Mammary epithelial cell (primary cell): ENCODE data around the gene TSPAN3.

Experiments used
- EZH2 ChIP-seq: IDR thresholded peaks from 2 replicates; pipeline ENCODE4 v1.6.1; 2012; ENCODE audit warnings: low read length, inconsistent platforms, borderline replicate concordance
- TF ChIP-seq, protein P1 (sequence below), 2 donors: IDR thresholded peaks in 1 of 2; conservative IDR thresholded peaks in 1 of 2; 2 replicates each; pipeline ENCODE4 v1.5.1; 2011 to 2012; ENCODE audit warnings: inconsistent platforms in 2 of 2, low read length in 2 of 2, mild to moderate bottlenecking in 2 of 2, control low read depth in 1 of 2, low read depth in 1 of 2; ENCODE audit not compliant: insufficient read depth in 1 of 2; ENCODE audit errors: extremely low read depth in 1 of 2

DNA sequence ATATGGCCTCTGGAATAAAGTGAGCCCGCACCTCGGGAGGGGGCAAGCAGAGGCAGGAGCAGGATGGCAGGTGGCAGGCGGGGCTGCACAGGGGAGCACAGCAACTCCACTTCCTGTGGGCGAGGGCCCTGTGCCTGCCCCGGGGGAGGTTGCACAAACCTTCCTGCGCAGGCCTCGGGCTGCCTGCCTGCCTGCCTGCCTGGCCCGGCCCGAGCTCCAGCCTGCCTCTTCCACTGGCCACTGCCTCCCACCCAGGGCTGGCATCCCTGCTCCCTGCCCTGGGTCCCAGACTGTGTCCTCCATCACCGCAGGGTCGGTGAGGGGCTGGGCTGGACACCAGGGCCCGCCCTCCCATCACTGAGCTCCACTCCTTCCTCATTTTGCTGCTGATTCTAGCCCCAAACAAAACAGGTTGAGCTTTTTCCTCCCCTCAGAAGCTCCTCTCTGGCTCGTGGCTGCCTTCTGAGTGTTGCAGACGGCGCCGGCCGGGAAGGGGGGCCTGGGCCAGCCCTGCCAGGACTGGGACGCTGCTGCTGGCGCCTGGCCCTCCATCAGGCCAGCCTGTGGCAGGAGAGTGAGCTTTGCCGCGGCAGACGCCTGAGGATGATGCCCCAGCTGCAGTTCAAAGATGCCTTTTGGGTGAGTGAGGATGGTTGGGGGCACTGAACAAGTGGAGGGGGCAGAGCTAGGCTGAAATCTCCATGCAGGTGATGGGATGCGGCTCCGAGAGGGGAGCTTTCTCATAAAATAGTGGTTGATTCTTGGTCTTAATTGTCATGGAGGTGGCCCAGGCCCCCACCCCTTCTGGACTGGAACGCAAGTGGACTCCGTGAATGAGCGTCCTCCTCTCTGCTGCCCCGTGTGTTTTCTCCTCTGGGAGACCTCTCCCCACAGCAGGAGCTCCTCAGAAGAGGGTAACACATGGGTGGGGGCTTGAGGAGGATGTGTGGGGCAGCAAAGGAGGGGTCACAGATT lies 75.7 kb downstream of the TSPAN3 start, which contains the start of gene PSTPIP1:
- TF ChIP-seq, protein P1, sequence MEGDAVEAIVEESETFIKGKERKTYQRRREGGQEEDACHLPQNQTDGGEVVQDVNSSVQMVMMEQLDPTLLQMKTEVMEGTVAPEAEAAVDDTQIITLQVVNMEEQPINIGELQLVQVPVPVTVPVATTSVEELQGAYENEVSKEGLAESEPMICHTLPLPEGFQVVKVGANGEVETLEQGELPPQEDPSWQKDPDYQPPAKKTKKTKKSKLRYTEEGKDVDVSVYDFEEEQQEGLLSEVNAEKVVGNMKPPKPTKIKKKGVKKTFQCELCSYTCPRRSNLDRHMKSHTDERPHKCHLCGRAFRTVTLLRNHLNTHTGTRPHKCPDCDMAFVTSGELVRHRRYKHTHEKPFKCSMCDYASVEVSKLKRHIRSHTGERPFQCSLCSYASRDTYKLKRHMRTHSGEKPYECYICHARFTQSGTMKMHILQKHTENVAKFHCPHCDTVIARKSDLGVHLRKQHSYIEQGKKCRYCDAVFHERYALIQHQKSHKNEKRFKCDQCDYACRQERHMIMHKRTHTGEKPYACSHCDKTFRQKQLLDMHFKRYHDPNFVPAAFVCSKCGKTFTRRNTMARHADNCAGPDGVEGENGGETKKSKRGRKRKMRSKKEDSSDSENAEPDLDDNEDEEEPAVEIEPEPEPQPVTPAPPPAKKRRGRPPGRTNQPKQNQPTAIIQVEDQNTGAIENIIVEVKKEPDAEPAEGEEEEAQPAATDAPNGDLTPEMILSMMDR (conservative IDR thresholded peaks at IDR 0.05 in 1 of 2, IDR thresholded peaks at IDR 0.05 in 1 of 2; ENCODE audit: extremely low read depth in 1 of 2, insufficient read depth in 1 of 2, low read depth in 1 of 2, low read length in 2 of 2) = no peak
- TF ChIP-seq EZH2 = no peak
